Large intestine (tissue), 3 donors: ENCODE results near the gene KCTD8. TPM values are rescaled to one million over a fixed set of nuclear protein-coding genes. Genes with fewer than 3 reads are reported as not detected.
"Not testable (repeated sequence)": the region's sequence is repeated elsewhere in the genome, so short reads cannot be mapped to it uniquely, and the experiment has no call there.

Source experiments
- DNase-seq, 2 donors: peaks; one replicate each; pipeline versions ENCODE4 v3.0.0 to v3.0.0-alpha.2; 2013
- H3K27ac ChIP-seq: one replicate; pipeline ENCODE4 v1.5.1; 2013; ENCODE audit warnings: low read length
- H3K27me3 ChIP-seq: 2 replicates; pipeline ENCODE4 v1.6.1; 2013; ENCODE audit warnings: low read length; ENCODE audit not compliant: control insufficient read depth, insufficient read depth
- H3K36me3 ChIP-seq: 2 replicates; pipeline ENCODE4 v1.6.1; 2013; ENCODE audit warnings: low read length; ENCODE audit not compliant: control insufficient read depth, insufficient read depth
- H3K4me1 ChIP-seq: one replicate; pipeline ENCODE4 v1.6.1; 2013; ENCODE audit warnings: low read length; ENCODE audit not compliant: control insufficient read depth, insufficient read depth
- H3K4me3 ChIP-seq: one replicate; pipeline ENCODE4 v1.5.1; 2013; ENCODE audit warnings: low read length
- H3K9me3 ChIP-seq: one replicate; pipeline ENCODE4 v1.6.1; 2013; ENCODE audit warnings: mild to moderate bottlenecking, low read depth, low read length, moderate library complexity; ENCODE audit not compliant: control insufficient read depth
- WGBS: methylation state at CpG from one replicate; pipeline ENCODE4 v1.1.5; 2013; ENCODE audit warnings: low lambda C conversion rate; ENCODE audit not compliant: insufficient coverage; 5-methylcytosine and 5-hydroxymethylcytosine counted together
- polyA plus RNA-seq: library from polyadenylated mRNA; unstranded; fragments of 120-200 nt; gene quantifications from one replicate; pipeline ENCODE4 v1.2.1, GENCODE V29; 2013

Gene KCTD8
- polyA plus RNA-seq, 1 donor = 0.78 TPM

DNA sequence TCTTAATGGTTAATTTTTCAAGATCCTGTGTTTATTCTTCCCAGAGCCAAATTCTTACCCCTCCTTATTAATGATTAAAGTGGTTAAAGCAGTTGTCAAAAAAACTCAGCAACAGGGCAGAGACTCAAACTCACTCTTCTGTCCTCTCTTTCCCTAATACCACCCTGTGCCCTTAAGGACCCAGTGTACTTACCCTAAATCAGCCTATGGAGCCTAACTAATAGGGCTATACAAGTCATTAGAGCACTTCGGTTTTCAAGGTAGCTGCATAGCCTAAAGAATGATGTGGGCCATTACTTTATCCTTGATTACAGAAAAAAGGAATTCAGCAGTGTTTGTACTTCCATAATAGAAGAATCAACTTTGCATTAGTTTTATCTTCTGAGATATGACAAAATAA, 216.3 kb downstream of the KCTD8 start:
- no peaks in the 10 kb centered on the region for H3K4me1 ChIP-seq
- WGBS = no CpG with 5 or more reads among the region's 1 CpG
- no peaks in the 10 kb centered on the region for H3K36me3 ChIP-seq
- DNase-seq = no peak
- no peak overlapping the region for H3K27ac ChIP-seq
- H3K4me3 ChIP-seq = no peak overlapping the region
- no peaks in the 10 kb centered on the region for H3K27me3 ChIP-seq
- H3K9me3 ChIP-seq = no peaks in the 10 kb centered on the region

DNA sequence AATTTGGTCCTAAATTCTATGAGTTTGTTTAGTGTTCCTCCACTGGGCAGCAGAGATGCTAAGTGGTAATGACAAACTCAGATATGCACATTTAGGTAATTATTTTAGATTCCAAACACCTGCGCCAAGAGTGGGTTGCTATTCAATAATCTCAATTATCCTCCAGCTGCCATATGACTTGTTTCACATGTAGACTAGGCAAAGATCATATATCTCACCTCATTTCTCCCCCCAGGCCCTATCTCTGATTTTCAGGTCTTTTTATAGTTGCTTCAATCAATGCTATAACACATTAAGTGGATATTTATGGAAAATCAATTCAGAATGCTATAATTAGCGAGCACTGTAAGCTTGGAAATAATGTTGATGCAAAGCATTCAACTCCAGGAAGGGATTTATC, 217.6 kb downstream of the KCTD8 start:
- H3K27ac ChIP-seq = no peak overlapping the region
- 100% methylated on average over 2 of the region's 2 CpGs for WGBS
- no peaks in the 10 kb centered on the region for H3K4me1 ChIP-seq
- H3K36me3 ChIP-seq = no peaks in the 10 kb centered on the region
- H3K9me3 ChIP-seq = no peaks in the 10 kb centered on the region
- H3K27me3 ChIP-seq = no peaks in the 10 kb centered on the region
- no peak for DNase-seq
- H3K4me3 ChIP-seq = no peak overlapping the region

DNA sequence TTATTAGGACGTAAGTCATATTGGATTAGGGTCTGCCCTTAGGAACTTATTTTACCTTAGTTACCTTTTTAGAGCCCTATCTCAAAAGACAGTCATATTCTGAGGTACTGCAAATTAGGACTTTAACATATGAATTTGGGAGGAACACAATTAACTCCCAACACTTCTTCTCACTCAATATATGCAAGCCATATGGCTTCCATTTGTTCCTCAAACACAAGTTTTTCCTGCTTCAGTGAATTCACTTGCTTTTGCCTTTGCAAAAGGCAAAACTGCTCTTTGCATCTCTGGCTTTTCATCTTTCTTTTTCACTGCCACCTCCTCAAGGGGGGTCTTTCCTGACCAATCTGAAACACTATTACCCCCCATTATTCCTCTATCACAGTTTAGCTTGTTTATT, 220.3 kb downstream of the KCTD8 start:
- WGBS = no CpG with 5 or more reads among the region's 1 CpG
- Histone ChIP-seq H3K27me3 (no peaks in the 10 kb centered on the region), H3K27ac (no peak overlapping the region), H3K4me1 (no peaks in the 10 kb centered on the region), H3K9me3 (no peaks in the 10 kb centered on the region), H3K4me3 (no peak overlapping the region), H3K36me3 (no peaks in the 10 kb centered on the region)
- DNase-seq = no peak

DNA sequence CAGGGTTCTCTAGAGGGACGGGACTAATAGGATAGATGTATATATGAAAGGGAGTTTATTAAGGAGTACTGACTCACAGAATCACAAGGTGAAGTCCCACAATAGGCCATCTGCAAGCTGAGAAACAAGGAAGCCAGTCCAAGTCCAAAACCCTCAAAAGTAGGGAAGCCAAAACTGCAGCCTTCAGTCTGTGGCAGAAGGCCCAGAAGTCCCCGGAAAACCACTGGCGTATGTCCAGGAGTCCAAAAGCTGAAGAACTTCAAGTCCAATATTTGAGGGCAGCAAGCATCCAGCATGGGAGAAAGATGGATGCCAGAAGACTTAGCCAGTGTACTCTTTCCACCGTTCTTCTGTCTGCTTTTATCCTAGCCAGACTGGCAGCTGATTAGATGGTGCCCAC, 227.2 kb downstream of the KCTD8 start:
- WGBS = no CpG with 5 or more reads among the region's 4 CpGs
- H3K36me3 ChIP-seq = no peaks in the 10 kb centered on the region
- H3K4me1 ChIP-seq = no peaks in the 10 kb centered on the region

DNA sequence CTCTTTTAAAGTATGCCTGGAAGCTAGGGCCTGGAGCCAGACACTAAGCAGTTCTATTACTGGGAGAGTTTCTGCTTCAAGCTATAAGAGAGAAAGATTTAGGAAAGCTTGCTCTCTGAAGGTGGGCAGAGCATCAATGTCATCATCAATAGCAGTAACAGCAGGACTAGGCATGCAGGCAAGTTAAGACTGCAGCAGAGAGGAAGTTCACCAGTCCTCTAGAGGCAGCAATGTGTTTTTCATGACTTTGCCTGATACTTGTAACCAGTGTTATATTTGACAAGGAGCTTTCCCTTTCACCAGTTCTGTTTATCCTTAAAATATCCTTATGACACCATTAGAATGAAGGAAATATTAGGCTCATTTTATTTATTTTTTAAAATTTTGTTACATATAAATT, 237.9 kb downstream of the KCTD8 start:
- Histone ChIP-seq H3K4me3 (no peak overlapping the region), H3K27ac (no peak overlapping the region), H3K27me3 (no peaks in the 10 kb centered on the region), H3K4me1 (no peaks in the 10 kb centered on the region), H3K36me3 (no peaks in the 10 kb centered on the region), H3K9me3 (no peaks in the 10 kb centered on the region)
- DNase-seq = no peak

More for the DNA sequence above, 227.2 kb downstream of the KCTD8 start:
- Histone ChIP-seq H3K27ac (no peak overlapping the region), H3K27me3 (no peaks in the 10 kb centered on the region), H3K9me3 (no peaks in the 10 kb centered on the region), H3K4me3 (no peak overlapping the region)
- no peak for DNase-seq

DNA sequence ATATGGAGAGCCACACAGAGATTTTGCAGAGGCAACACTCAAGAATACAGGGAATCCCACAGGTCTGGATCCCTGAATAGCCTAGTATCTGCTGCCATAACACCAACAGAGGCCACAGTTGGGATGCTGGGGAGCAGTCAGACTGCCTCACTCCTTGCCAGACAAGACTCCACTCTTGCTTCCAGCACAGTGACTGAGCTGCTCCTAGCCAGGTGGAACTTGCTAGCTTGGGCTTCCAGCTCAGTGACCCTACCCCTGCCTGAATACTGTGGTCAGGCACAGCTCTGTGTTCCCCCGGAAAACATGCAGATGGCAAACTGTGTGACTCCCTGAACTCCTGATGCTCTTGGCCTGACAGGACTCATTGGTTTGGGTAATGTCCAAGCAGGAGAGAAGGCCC, 251.8 kb downstream of the KCTD8 start:
- DNase-seq = no peak
- no CpG with 5 or more reads among the region's 1 CpG for WGBS
- Histone ChIP-seq H3K4me1 (no peaks in the 10 kb centered on the region), H3K36me3 (no peaks in the 10 kb centered on the region), H3K9me3 (peaks cover 4% of the 10 kb centered on the region), H3K27ac (no peak overlapping the region), H3K4me3 (no peak overlapping the region), H3K27me3 (no peaks in the 10 kb centered on the region)

DNA sequence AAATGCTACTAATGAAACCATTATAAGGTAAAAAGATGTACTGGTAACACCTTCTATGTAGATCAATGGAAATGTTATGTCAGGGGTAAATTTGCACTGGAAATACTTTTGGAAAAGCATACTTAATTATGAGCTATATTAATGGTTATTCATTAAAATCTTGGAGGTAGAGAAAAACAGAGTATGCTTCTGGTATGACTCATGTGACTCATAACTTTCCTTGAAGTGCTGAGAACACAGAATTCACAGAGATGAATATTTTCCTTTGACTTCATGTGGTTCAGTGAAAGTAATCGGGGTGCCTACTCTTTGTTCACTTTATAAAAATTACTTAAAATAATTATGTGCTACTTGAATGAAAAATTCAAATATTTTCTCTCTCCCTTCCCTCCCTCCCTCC, 254.2 kb downstream of the KCTD8 start:
- Histone ChIP-seq H3K36me3 (no peaks in the 10 kb centered on the region), H3K9me3 (no peaks in the 10 kb centered on the region), H3K4me1 (no peaks in the 10 kb centered on the region), H3K27ac (no peak overlapping the region), H3K27me3 (no peaks in the 10 kb centered on the region), H3K4me3 (no peak overlapping the region)
- WGBS = 100% methylated on average over 1 of the region's 1 CpG
- no peak for DNase-seq

DNA sequence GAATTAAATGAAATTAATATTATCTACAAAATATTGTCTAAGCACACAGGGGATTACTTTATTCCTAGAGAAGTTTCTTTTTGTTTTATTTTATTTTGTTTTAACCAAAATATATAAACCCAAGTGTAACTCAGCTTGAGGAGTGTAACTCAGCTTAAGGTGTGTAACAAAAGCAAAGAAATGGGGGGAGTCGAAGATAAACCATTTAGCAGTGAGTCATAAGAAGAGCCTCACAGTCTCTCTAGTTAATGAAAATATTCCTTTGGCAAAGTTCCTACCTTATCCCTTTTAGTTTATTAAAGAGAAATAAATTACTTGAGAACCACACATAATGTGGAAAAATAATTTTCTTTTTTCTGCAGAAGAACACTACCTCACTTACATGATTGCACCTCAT, 261.8 kb downstream of the KCTD8 start:
- Histone ChIP-seq H3K27ac (no peak overlapping the region), H3K36me3 (no peaks in the 10 kb centered on the region), H3K27me3 (no peaks in the 10 kb centered on the region), H3K9me3 (no peaks in the 10 kb centered on the region), H3K4me1 (no peaks in the 10 kb centered on the region), H3K4me3 (no peak overlapping the region)
- no peak for DNase-seq
- no CpG with 5 or more reads among the region's 1 CpG for WGBS

DNA sequence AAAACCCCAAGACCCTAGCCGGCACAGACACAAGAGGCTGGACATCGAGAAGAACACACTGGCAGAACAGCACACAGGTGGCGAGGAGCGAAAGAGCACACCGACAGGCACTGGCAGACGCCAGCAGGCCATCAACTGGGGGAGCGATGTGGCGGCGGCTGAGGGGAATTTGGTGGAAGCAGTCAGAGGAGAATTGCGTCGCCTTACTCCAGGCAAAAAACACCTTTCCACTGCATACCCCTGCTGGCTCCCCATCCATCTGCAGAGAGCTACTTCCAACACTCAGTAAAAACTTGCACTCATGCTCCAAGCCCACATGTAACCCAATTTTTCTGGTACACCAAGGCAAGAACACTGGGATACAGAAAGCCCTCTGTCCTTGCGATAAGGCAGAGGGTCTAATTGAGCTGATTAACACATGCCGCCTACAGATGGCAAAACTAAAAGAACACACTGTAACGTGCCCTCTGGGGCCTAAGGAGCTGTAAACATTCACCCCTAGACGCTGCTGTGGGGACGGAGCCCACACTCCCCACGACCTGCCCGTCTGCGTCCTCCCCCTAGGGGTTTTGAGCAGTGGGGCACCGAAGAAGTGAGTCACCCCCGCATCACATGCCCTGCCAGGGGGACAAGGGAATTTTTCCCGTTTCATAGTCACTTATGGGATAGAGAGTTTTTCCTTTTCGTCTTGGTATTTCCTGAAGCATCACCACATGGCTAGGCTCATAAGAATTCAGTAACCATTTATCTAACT, 262.3 kb downstream of the KCTD8 start:
- no peak for DNase-seq
- 100% methylated on average over 3 of the region's 23 CpGs for WGBS
- H3K4me3 ChIP-seq = no peak overlapping the region

DNA sequence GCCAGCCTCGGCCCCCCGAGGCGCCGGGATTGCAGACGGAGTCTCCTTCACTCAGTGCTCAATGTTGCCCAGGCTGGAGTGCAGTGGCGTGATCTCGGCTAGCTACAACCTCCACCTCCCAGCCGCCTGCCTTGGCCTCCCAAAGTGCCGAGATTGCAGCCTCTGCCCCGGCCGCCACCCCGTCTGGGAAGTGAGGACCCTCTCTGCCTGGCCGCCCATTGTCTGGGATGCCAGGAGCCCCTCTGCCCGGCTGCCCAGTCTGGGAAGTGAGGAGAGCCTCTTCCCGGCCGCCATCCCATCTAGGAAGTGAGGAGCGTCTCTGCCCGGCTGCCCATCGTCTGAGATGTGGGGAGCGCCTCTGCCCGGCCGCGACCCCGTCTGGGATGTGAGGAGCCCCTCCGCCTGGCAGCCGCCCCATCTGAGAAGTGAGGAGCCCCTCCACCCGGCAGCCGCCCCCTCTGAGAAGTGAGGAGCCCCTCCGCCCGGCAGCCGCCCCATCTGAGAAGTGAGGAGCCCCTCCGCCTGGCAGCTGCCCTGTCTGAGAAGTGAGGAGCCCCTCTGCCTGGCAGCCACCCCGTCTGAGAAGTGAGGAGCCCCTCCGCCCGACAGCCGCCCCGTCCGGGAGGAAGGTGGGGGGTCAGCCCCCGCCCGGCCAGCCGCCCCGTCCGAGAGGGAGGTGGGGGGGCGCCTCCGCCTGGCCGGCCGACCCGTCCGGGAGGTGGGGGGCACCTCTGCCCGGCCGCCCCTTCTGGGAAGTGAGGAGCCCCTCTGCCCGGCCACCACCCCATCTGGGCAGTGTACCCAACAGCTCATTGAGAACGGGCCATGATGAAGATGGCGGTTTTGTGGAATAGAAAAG, 266.9 kb downstream of the KCTD8 start:
- no CpG with 5 or more reads among the region's 54 CpGs for WGBS
- DNase-seq, H3K4me1 ChIP-seq, H3K27ac ChIP-seq, H3K36me3 ChIP-seq, H3K4me3 ChIP-seq, H3K9me3 ChIP-seq, H3K27me3 ChIP-seq: not testable (repeated sequence)

More for the DNA sequence above, 262.3 kb downstream of the KCTD8 start:
- H3K4me1 ChIP-seq = no peaks in the 10 kb centered on the region
- no peak overlapping the region for H3K27ac ChIP-seq
- peaks cover under 1% of the 10 kb centered on the region for H3K9me3 ChIP-seq
- H3K27me3 ChIP-seq = no peaks in the 10 kb centered on the region
- no peaks in the 10 kb centered on the region for H3K36me3 ChIP-seq
